HG03175 (cell line): Measurements from ENCODE around the gene CNGA1.
"Not testable (repeated sequence)": the region's sequence is repeated elsewhere in the genome, so short reads cannot be mapped to it uniquely, and the experiment has no call there.

Experiments used
- ATAC-seq: cut with Tn5 transposase; IDR thresholded peaks from one replicate; pipeline ENCODE4 v1.9.1; 2021; ENCODE audit warnings: mild to moderate bottlenecking, moderate library complexity; ENCODE audit not compliant: unreplicated experiment

CNGA1 gene

GRCh38 chr4:48031802-48032525 is 15.5 kb upstream of the CNGA1 start:
- ATAC-seq: no peak

GRCh38 chr4:48030470-48030869 is 14.0 kb upstream of the CNGA1 start:
- ATAC-seq: no peak

GRCh38 chr4:48028696-48029095 is 12.2 kb upstream of the CNGA1 start:
- ATAC-seq: peak; percentile 60

- ATAC-seq: peak; percentile 76
Observed at GRCh38 chr4:48027653-48028052, 11.2 kb upstream of the CNGA1 start.

GRCh38 chr4:48025005-48025404 is 8.5 kb upstream of the CNGA1 start:
- ATAC-seq: no peak

GRCh38 chr4:48024522-48024921 is 8.0 kb upstream of the CNGA1 start:
- no peak for ATAC-seq

- ATAC-seq: no peak
Observed at GRCh38 chr4:48022192-48022799, 5.8 kb upstream of the CNGA1 start.

- no peak for ATAC-seq
Observed at GRCh38 chr4:48021100-48021499, 4.6 kb upstream of the CNGA1 start.

- no peak for ATAC-seq
Observed at GRCh38 chr4:48018112-48018511, 1.6 kb upstream of the CNGA1 start.

- peak; percentile 3 for ATAC-seq
Observed at GRCh38 chr4:48017108-48017571, 659 bp upstream of the CNGA1 start.

GRCh38 chr4:48015678-48016077 is 803 bp downstream of the CNGA1 start:
- ATAC-seq: no peak

- no peak for ATAC-seq
Observed at GRCh38 chr4:48015216-48015615, 1.3 kb downstream of the CNGA1 start.

GRCh38 chr4:48012824-48013223 is 3.7 kb downstream of the CNGA1 start:
- ATAC-seq: no peak

GRCh38 chr4:48011722-48012121 is 4.8 kb downstream of the CNGA1 start:
- ATAC-seq: no peak

- ATAC-seq: not testable (repeated sequence)
Observed at GRCh38 chr4:48010906-48011305, 5.6 kb downstream of the CNGA1 start.

GRCh38 chr4:48008021-48008596 is 8.4 kb downstream of the CNGA1 start:
- ATAC-seq: no peak

- ATAC-seq: no peak
Observed at GRCh38 chr4:48005781-48006180, 10.7 kb downstream of the CNGA1 start.

- ATAC-seq: not testable (repeated sequence)
Observed at GRCh38 chr4:48003568-48003967, 12.9 kb downstream of the CNGA1 start.

GRCh38 chr4:48002267-48002666 is 14.2 kb downstream of the CNGA1 start:
- no peak for ATAC-seq

GRCh38 chr4:47996021-47996420 is 20.5 kb downstream of the CNGA1 start:
- no peak for ATAC-seq

GRCh38 chr4:47992475-47992874 is 24.0 kb downstream of the CNGA1 start:
- not testable (repeated sequence) for ATAC-seq

- no peak for ATAC-seq
Observed at GRCh38 chr4:47990145-47990544, 26.3 kb downstream of the CNGA1 start.
